ENCODE results near the gene SLIT3. TPM values are rescaled to one million over a fixed set of nuclear protein-coding genes. Genes with fewer than 3 reads are reported as not detected.

SLIT3 gene
- total and polyA plus RNA-seq, 10 of the 15 experiments (the other 5 are each of a cell fraction or from before 2014, with no cell fraction given) = 0.05 TPM; not detected in 9

DNA sequence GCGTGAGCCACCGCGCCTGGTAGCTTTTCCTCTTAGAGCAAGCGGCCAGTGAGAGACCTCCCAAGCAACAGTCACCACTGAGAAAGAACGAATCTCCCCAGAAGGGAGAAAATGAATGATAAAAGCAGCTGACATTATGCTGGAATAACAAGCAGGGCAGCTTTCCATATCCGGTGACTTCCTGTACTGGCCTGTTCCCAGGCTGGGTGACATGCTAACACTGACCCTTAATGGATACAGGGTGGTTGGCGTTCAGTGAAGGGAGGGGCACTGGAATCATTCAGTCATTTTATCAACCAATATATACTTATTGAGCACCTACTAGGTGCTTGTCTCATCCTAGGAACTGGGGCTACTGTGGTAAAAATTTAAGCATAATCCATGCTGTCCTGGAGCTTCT, 364.4 kb downstream of the SLIT3 start:
- Histone ChIP-seq H3K36me3 (ENCODE audit: control insufficient read depth in 2 of 2, insufficient read depth in 2 of 2, low read length in 1 of 2) (no peaks in the 10 kb centered on the region), H3K9ac (ENCODE audit: control insufficient read depth, insufficient read depth, low read length) (no peak overlapping the region), H2AFZ (ENCODE audit: control insufficient read depth, low read depth, low read length) (no peak overlapping the region), H3K9me3 (replicated peaks; ENCODE audit: control insufficient read depth, insufficient read depth, low read length) (no peaks in the 10 kb centered on the region), H3K79me2 (ENCODE audit: control insufficient read depth, insufficient read depth, low read length) (no peaks in the 10 kb centered on the region), H3K4me2 (ENCODE audit: control insufficient read depth, insufficient read depth) (no peak overlapping the region), H3K4me1 (ENCODE audit: control insufficient read depth, insufficient read depth, low read length) (no peaks in the 10 kb centered on the region), H4K20me1 (ENCODE audit: control insufficient read depth, insufficient read depth) (no peaks in the 10 kb centered on the region), H3K27ac (ENCODE audit: control insufficient read depth, insufficient read depth) (no peak overlapping the region), H3K4me3 (no peak overlapping the region), H3K27me3 (replicated peaks in 1 of 2; ENCODE audit: control insufficient read depth in 2 of 2, insufficient read depth in 2 of 2, low read length in 1 of 2) (peaks cover 0 to 4% of the 10 kb centered on the region in 2 experiments; a peak in 2 of 4 replicates)
- 53% methylated on average over 7 of the region's 7 CpGs for WGBS (ENCODE audit: insufficient coverage, insufficient replicate concordance, low lambda C conversion rate, missing lambda C conversion rate)
- no peak for FAIRE-seq
- intact Hi-C loops (cut with micrococcal nuclease; ENCODE audit: unreplicated experiment) (no loop called here), in situ Hi-C loops (cut with MboI) (no loop called here)
- ChIA-PET SMC1A (ENCODE audit: uncharacterized antibody, unreplicated experiment) (no interaction called here), RAD21 (ENCODE audit: unreplicated experiment) (no interaction called here), CTCF (interaction anchor here (0.8 kb wide), 1 partner anchor 10 kb away, joined by 3 read pairs; no protein-coding TSS in a partner anchor), POLR2A (no interaction called here)
- TF ChIP-seq SUZ12 (IDR thresholded peaks at IDR 0.05; ENCODE audit: unreplicated experiment) = no peak
- no peak for DNase-seq (ENCODE audit: low read depth, low spot score)
- no peak for ATAC-seq
- no TSS peak for BruUV-seq (replicated peaks)

DNA sequence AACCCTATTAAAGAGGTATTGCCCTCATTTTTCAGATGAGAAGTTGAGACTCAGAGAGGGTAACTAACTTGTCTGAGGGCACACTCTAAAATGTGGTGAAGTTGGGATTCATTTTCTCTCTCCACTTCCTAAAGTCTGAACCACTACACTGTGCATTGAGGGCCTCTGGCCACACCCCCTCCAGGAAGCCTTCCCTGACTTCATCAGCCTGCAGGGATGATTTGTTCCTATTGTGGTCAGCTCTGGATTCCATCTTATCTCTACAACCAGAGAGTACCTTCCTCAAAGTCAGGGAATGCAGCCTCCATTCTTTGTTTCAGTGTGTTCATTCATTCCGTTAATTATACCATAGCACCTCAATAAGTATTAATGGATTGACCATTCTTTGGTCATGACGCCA, 365.8 kb downstream of the SLIT3 start:
- Histone ChIP-seq H3K4me3 (no peak overlapping the region), H3K9me3 (replicated peaks; ENCODE audit: control insufficient read depth, insufficient read depth, low read length) (no peaks in the 10 kb centered on the region), H2AFZ (ENCODE audit: control insufficient read depth, low read depth, low read length) (no peak overlapping the region), H3K4me1 (ENCODE audit: control insufficient read depth, insufficient read depth, low read length) (no peaks in the 10 kb centered on the region), H3K4me2 (ENCODE audit: control insufficient read depth, insufficient read depth) (no peak overlapping the region), H3K27ac (ENCODE audit: control insufficient read depth, insufficient read depth) (no peak overlapping the region), H3K9ac (ENCODE audit: control insufficient read depth, insufficient read depth, low read length) (no peak overlapping the region), H3K36me3 (ENCODE audit: control insufficient read depth in 2 of 2, insufficient read depth in 2 of 2, low read length in 1 of 2) (no peaks in the 10 kb centered on the region), H3K79me2 (ENCODE audit: control insufficient read depth, insufficient read depth, low read length) (no peaks in the 10 kb centered on the region), H4K20me1 (ENCODE audit: control insufficient read depth, insufficient read depth) (no peaks in the 10 kb centered on the region), H3K27me3 (replicated peaks in 1 of 2; ENCODE audit: control insufficient read depth in 2 of 2, insufficient read depth in 2 of 2, low read length in 1 of 2) (peaks cover 0 to 2% of the 10 kb centered on the region in 2 experiments; a peak in 2 of 4 replicates)
- no peak for ATAC-seq
- RAD21 ChIA-PET (ENCODE audit: unreplicated experiment) = no interaction called here
- SMC1A ChIA-PET (ENCODE audit: uncharacterized antibody, unreplicated experiment) = no interaction called here
- WGBS (ENCODE audit: insufficient coverage, insufficient replicate concordance, low lambda C conversion rate, missing lambda C conversion rate) = 87% methylated on average over 2 of the region's 2 CpGs
- in situ Hi-C loops (cut with MboI) = no loop called here
- POLR2A ChIA-PET = no interaction called here
- DNase-seq (ENCODE audit: low read depth, low spot score) = no peak
- intact Hi-C loops (cut with micrococcal nuclease; ENCODE audit: unreplicated experiment) = no loop called here
- no TSS peak for BruUV-seq (replicated peaks)
- CTCF ChIA-PET = no interaction called here
- no peak for FAIRE-seq
- TF ChIP-seq, protein P1, sequence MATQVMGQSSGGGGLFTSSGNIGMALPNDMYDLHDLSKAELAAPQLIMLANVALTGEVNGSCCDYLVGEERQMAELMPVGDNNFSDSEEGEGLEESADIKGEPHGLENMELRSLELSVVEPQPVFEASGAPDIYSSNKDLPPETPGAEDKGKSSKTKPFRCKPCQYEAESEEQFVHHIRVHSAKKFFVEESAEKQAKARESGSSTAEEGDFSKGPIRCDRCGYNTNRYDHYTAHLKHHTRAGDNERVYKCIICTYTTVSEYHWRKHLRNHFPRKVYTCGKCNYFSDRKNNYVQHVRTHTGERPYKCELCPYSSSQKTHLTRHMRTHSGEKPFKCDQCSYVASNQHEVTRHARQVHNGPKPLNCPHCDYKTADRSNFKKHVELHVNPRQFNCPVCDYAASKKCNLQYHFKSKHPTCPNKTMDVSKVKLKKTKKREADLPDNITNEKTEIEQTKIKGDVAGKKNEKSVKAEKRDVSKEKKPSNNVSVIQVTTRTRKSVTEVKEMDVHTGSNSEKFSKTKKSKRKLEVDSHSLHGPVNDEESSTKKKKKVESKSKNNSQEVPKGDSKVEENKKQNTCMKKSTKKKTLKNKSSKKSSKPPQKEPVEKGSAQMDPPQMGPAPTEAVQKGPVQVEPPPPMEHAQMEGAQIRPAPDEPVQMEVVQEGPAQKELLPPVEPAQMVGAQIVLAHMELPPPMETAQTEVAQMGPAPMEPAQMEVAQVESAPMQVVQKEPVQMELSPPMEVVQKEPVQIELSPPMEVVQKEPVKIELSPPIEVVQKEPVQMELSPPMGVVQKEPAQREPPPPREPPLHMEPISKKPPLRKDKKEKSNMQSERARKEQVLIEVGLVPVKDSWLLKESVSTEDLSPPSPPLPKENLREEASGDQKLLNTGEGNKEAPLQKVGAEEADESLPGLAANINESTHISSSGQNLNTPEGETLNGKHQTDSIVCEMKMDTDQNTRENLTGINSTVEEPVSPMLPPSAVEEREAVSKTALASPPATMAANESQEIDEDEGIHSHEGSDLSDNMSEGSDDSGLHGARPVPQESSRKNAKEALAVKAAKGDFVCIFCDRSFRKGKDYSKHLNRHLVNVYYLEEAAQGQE (IDR thresholded peaks at IDR 0.05; ENCODE audit: low read depth, low read length) = no peak
- no peak for TF ChIP-seq IKZF2 (IDR thresholded peaks at IDR 0.05)
- TF ChIP-seq, protein P2, sequence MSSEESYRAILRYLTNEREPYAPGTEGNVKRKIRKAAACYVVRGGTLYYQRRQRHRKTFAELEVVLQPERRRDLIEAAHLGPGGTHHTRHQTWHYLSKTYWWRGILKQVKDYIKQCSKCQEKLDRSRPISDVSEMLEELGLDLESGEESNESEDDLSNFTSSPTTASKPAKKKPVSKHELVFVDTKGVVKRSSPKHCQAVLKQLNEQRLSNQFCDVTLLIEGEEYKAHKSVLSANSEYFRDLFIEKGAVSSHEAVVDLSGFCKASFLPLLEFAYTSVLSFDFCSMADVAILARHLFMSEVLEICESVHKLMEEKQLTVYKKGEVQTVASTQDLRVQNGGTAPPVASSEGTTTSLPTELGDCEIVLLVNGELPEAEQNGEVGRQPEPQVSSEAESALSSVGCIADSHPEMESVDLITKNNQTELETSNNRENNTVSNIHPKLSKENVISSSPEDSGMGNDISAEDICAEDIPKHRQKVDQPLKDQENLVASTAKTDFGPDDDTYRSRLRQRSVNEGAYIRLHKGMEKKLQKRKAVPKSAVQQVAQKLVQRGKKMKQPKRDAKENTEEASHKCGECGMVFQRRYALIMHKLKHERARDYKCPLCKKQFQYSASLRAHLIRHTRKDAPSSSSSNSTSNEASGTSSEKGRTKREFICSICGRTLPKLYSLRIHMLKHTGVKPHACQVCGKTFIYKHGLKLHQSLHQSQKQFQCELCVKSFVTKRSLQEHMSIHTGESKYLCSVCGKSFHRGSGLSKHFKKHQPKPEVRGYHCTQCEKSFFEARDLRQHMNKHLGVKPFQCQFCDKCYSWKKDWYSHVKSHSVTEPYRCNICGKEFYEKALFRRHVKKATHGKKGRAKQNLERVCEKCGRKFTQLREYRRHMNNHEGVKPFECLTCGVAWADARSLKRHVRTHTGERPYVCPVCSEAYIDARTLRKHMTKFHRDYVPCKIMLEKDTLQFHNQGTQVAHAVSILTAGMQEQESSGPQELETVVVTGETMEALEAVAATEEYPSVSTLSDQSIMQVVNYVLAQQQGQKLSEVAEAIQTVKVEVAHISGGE (CRISPR knock-in tag; IDR thresholded peaks at IDR 0.05) = no peak
- TF ChIP-seq, protein P3, sequence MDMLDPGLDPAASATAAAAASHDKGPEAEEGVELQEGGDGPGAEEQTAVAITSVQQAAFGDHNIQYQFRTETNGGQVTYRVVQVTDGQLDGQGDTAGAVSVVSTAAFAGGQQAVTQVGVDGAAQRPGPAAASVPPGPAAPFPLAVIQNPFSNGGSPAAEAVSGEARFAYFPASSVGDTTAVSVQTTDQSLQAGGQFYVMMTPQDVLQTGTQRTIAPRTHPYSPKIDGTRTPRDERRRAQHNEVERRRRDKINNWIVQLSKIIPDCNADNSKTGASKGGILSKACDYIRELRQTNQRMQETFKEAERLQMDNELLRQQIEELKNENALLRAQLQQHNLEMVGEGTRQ (IDR thresholded peaks at IDR 0.05; ENCODE audit: borderline replicate concordance, low read depth, low read length) = no peak
- no peak for TF ChIP-seq HDAC6 (IDR thresholded peaks at IDR 0.05; ENCODE audit: unreplicated experiment)
- no peak for TF ChIP-seq ZNF384 (IDR thresholded peaks at IDR 0.05; ENCODE audit: borderline replicate concordance, low read depth, low read length)
- TF ChIP-seq RAD21 (IDR thresholded peaks at IDR 0.05; ENCODE audit: insufficient read depth, low read depth, low read length) = no peak
